SKM-1 (cell line): ENCODE data around the gene LSP1.
"Not testable (repeated sequence)": the region's sequence is repeated elsewhere in the genome, so short reads cannot be mapped to it uniquely, and the experiment has no call there.

Experiments
- DNase-seq: peaks from one replicate; lab custom pipeline; 2025; ENCODE audit not compliant: unreplicated experiment; lab: John Stamatoyannopoulos, UW

Gene LSP1

GRCh38 chr11:1937616-1938342 is 84.9 kb downstream of the LSP1 start:
- no peak for DNase-seq

GRCh38 chr11:1938343-1939005 is 85.6 kb downstream of the LSP1 start:
- DNase-seq = no peak

- DNase-seq = no peak
These were observed 86.2 kb downstream of the LSP1 start for GRCh38 chr11:1939006-1939625.

- not testable (repeated sequence) for DNase-seq
These were observed 86.9 kb downstream of the LSP1 start for GRCh38 chr11:1939788-1940187.
